ENCODE results near the gene HPSE2.

Gene HPSE2

DNA sequence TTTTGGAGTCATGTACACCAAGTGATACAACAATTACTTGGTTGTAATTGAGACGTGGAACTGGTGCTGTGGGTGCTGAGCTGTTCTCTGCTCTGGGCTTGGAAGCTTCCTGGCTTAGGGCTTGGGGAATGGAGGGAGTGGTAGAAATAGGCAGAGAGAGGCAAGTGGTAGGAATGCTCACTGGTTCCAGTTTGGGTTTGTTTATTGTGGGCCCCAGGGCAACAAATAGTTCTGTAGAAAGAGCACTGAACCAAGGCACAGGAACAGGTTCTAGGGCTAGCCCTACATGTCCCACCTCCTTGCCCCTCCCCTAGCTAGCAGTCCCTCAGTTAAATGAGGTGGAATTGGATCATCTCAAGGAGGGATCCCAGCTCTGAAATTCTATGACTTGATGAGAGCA is 622.2 kb downstream of the HPSE2 start:
- Histone ChIP-seq H4K20me1 (ENCODE audit: low read depth, low read length) (no peaks in the 10 kb centered on the region), H3K27me3 (ENCODE audit: low read length) (no peaks in the 10 kb centered on the region), H3K9me2 (replicated peaks; ENCODE audit: insufficient read depth, low read length) (no peaks in the 10 kb centered on the region), H3K9me3 (ENCODE audit: insufficient read depth, low read length) (no peaks in the 10 kb centered on the region), H3K9ac (ENCODE audit: low read length) (no peak overlapping the region), H3K36me3 (ENCODE audit: low read length) (no peaks in the 10 kb centered on the region), H3K27ac (ENCODE audit: low read depth, low read length) (no peak overlapping the region), H3K4me3 (ENCODE audit: insufficient read depth, low read length, poor library complexity, severe bottlenecking) (no peak overlapping the region), H3K79me2 (ENCODE audit: insufficient read depth, low read length) (no peaks in the 10 kb centered on the region), H3F3A (ENCODE audit: insufficient read depth) (no peaks in the 10 kb centered on the region), H2AFZ (ENCODE audit: low read depth, low read length, severe bottlenecking) (no peak overlapping the region), H3K4me2 (ENCODE audit: low read depth, low read length, poor library complexity, severe bottlenecking) (no peak overlapping the region)
- TF ChIP-seq, protein P1, sequence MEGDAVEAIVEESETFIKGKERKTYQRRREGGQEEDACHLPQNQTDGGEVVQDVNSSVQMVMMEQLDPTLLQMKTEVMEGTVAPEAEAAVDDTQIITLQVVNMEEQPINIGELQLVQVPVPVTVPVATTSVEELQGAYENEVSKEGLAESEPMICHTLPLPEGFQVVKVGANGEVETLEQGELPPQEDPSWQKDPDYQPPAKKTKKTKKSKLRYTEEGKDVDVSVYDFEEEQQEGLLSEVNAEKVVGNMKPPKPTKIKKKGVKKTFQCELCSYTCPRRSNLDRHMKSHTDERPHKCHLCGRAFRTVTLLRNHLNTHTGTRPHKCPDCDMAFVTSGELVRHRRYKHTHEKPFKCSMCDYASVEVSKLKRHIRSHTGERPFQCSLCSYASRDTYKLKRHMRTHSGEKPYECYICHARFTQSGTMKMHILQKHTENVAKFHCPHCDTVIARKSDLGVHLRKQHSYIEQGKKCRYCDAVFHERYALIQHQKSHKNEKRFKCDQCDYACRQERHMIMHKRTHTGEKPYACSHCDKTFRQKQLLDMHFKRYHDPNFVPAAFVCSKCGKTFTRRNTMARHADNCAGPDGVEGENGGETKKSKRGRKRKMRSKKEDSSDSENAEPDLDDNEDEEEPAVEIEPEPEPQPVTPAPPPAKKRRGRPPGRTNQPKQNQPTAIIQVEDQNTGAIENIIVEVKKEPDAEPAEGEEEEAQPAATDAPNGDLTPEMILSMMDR (IDR thresholded peaks at IDR 0.05; ENCODE audit: insufficient read depth, low read length, poor library complexity, severe bottlenecking): no peak
- no peak for TF ChIP-seq EZH2phosphoT487 (conservative IDR thresholded peaks at IDR 0.05; ENCODE audit: low read length)

DNA sequence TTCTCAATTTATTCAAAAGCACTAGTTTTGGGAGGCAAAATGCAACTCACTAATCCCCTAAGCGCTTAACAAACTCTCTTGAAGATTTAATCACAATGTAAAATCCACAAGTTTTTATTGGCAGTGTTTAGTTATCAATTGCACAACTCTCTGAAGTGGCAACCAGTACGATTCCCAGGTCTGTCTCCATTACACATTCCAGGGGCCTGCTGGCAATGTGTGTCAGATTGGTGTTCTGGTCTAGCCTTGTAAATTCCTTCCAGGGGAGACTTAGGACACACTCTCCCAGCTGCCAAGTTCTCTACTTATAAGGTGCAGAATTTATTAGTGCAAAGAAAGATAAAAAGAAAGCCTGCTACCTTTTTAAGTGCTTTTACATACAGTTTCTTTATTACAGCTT is 624.2 kb downstream of the HPSE2 start:
- H2AFZ ChIP-seq (ENCODE audit: low read depth, low read length, severe bottlenecking): no peak overlapping the region
- H3K9me3 ChIP-seq (ENCODE audit: insufficient read depth, low read length): no peaks in the 10 kb centered on the region
- no peaks in the 10 kb centered on the region for H4K20me1 ChIP-seq (ENCODE audit: low read depth, low read length)
- no peak overlapping the region for H3K4me2 ChIP-seq (ENCODE audit: low read depth, low read length, poor library complexity, severe bottlenecking)
- no peaks in the 10 kb centered on the region for H3K36me3 ChIP-seq (ENCODE audit: low read length)
- no peaks in the 10 kb centered on the region for H3K79me2 ChIP-seq (ENCODE audit: insufficient read depth, low read length)
- H3K9ac ChIP-seq (ENCODE audit: low read length): no peak overlapping the region
- H3K27ac ChIP-seq (ENCODE audit: low read depth, low read length): no peak overlapping the region
- no peaks in the 10 kb centered on the region for H3K27me3 ChIP-seq (ENCODE audit: low read length)
- no peak overlapping the region for H3K4me3 ChIP-seq (ENCODE audit: insufficient read depth, low read length, poor library complexity, severe bottlenecking)
- TF ChIP-seq, protein P1 (IDR thresholded peaks at IDR 0.05; ENCODE audit: insufficient read depth, low read length, poor library complexity, severe bottlenecking): no peak
- TF ChIP-seq EZH2phosphoT487 (conservative IDR thresholded peaks at IDR 0.05; ENCODE audit: low read length): no peak
- no peaks in the 10 kb centered on the region for H3F3A ChIP-seq (ENCODE audit: insufficient read depth)
- H3K9me2 ChIP-seq (replicated peaks; ENCODE audit: insufficient read depth, low read length): no peaks in the 10 kb centered on the region

DNA sequence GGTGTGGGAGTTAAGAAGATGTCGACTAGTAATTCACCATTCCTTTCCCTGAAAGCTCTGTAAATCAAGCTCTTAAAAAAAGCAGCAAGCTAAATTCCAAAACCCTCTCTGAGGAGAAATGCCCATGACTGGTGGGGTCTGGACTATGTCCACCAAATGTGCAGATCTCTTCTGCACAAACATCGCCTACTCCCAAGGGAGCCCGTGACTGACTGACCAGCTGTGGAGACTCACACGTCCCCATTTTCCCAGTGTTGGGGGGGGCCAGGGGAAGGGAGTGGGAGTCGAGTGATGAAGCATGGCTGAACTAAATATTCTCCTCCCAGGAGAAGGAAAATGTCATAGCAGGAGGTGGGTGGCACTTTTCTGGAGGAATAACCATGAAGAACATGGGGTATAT is 624.8 kb downstream of the HPSE2 start:
- Histone ChIP-seq H4K20me1 (ENCODE audit: low read depth, low read length) (no peaks in the 10 kb centered on the region), H3K9me2 (replicated peaks; ENCODE audit: insufficient read depth, low read length) (no peaks in the 10 kb centered on the region), H3K9ac (ENCODE audit: low read length) (no peak overlapping the region), H3K79me2 (ENCODE audit: insufficient read depth, low read length) (no peaks in the 10 kb centered on the region), H3K27me3 (ENCODE audit: low read length) (no peaks in the 10 kb centered on the region), H3K27ac (ENCODE audit: low read depth, low read length) (no peak overlapping the region), H3K9me3 (ENCODE audit: insufficient read depth, low read length) (no peaks in the 10 kb centered on the region), H3K36me3 (ENCODE audit: low read length) (no peaks in the 10 kb centered on the region), H2AFZ (ENCODE audit: low read depth, low read length, severe bottlenecking) (no peak overlapping the region), H3F3A (ENCODE audit: insufficient read depth) (no peaks in the 10 kb centered on the region), H3K4me3 (ENCODE audit: insufficient read depth, low read length, poor library complexity, severe bottlenecking) (no peak overlapping the region), H3K4me2 (ENCODE audit: low read depth, low read length, poor library complexity, severe bottlenecking) (no peak overlapping the region)
- TF ChIP-seq, protein P1 (IDR thresholded peaks at IDR 0.05; ENCODE audit: insufficient read depth, low read length, poor library complexity, severe bottlenecking): no peak
- no peak for TF ChIP-seq EZH2phosphoT487 (conservative IDR thresholded peaks at IDR 0.05; ENCODE audit: low read length)
